Activated naive CD4-positive, alpha-beta T cell treated with anti-CD3 and anti-CD28 coated beads, Interleukin-2, amount 50 U/mL, for 72 hours (primary cell): Measurements from ENCODE around the gene IST1. TPM values are rescaled to one million over a fixed set of nuclear protein-coding genes. Genes with fewer than 3 reads are reported as not detected.

Experiments
- ATAC-seq, 2 donors: fragments of 150-1000 bp; cut with Tn5 transposase; 2 replicates each; pipeline ENCODE4 v1.10.0; 2021; ENCODE audit warnings: mild to moderate bottlenecking in 2 of 2, moderate library complexity in 2 of 2
- DNase-seq, 2 donors: peaks; one replicate each; pipeline ENCODE4 v3.0.0; 2021 to 2022; ENCODE audit warnings: low spot score in 2 of 2
- H3K27ac Mint-ChIP-seq, 2 donors: one replicate each; pipeline ENCODE4 v1.8.0; 2022; ENCODE audit warnings: mild to moderate bottlenecking in 2 of 2, mixed read lengths in 2 of 2
- H3K36me3 Mint-ChIP-seq, 2 donors: one replicate each; pipeline ENCODE4 v1.8.0; 2022; ENCODE audit warnings: mixed read lengths in 2 of 2
- H3K9me3 Mint-ChIP-seq, 2 donors: one replicate each; pipeline ENCODE4 v1.8.0; 2022; ENCODE audit warnings: mixed read lengths in 2 of 2
- total RNA-seq, 2 donors: library from RNA; stranded (reverse); gene quantifications; one replicate each; pipeline ENCODE4 v1.2.3, GENCODE V29; 2022

IST1 gene
- total RNA-seq, 2 donors from 2014 or later: 166 to 256 TPM

GRCh38 chr16:71867939-71868338 lies 27.4 kb upstream of the IST1 start:
- no peak for DNase-seq
- Mint-ChIP-seq H3K27ac (no peak overlapping the region), H3K9me3 (no peaks in the 10 kb centered on the region), H3K36me3 (peaks cover 0 to 7% of the 10 kb centered on the region in 2 donors)
- ATAC-seq: no peak

DNA sequence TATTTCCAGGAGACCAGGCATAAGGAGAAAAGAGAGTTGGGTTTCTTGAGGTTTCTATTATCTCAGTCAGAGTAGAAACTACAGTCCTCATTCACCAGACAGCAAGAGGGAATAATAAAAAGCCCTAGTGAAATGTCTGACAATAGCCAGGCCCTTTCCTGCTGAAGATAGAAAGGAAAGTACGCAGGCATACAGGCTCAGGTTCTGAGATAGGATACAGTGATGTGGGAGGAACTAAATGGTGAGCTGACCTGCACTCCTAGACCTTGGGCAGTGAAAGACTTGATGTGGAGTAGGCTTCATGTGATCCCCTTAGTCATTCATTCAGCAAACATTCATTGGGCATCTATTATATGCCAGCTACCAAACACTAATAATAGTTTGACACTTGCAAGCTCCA lies 26.2 kb upstream of the IST1 start:
- peaks cover 0 to 7% of the 10 kb centered on the region in 2 donors for H3K36me3 Mint-ChIP-seq
- ATAC-seq (no peak), DNase-seq (no peak)
- H3K27ac Mint-ChIP-seq: no peak overlapping the region
- no peaks in the 10 kb centered on the region for H3K9me3 Mint-ChIP-seq

DNA sequence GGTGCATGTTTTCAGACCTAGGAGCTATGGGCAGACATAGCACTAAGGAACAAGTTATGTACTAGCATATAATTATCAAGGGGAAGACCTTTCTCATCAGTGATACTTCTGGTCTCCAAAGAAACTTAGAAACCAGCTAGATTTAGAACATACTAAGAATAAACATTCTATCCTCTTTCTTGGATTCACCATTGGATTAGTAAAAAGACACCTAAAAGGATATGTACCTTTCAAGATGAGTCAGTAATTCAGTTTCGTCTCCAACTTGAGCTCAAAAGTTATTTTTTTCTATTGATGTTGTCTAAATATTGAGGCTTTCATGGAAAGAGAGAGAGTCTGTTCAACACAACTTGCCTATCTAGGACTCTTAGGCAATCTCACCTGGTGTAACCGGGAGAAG lies 24.5 kb upstream of the IST1 start:
- H3K27ac Mint-ChIP-seq: no peak overlapping the region
- H3K36me3 Mint-ChIP-seq: peaks cover 0 to 7% of the 10 kb centered on the region in 2 donors
- H3K9me3 Mint-ChIP-seq: no peaks in the 10 kb centered on the region
- ATAC-seq (peak; percentile 26 to 64), DNase-seq (no peak)

- Mint-ChIP-seq H3K27ac (peak overlapping the region; percentile 47 to 80), H3K9me3 (no peaks in the 10 kb centered on the region), H3K36me3 (peaks cover 0 to 7% of the 10 kb centered on the region in 2 donors)
- DNase-seq (no peak), ATAC-seq (no peak)
Measured at GRCh38 chr16:71873199-71873598, 22.1 kb upstream of the IST1 start.

- ATAC-seq (no peak), DNase-seq (no peak)
- no peak overlapping the region for H3K27ac Mint-ChIP-seq
- no peaks in the 10 kb centered on the region for H3K9me3 Mint-ChIP-seq
- H3K36me3 Mint-ChIP-seq: peaks cover 4 to 7% of the 10 kb centered on the region in 2 donors
Measured at GRCh38 chr16:71878911-71879310, 16.4 kb upstream of the IST1 start.

DNA sequence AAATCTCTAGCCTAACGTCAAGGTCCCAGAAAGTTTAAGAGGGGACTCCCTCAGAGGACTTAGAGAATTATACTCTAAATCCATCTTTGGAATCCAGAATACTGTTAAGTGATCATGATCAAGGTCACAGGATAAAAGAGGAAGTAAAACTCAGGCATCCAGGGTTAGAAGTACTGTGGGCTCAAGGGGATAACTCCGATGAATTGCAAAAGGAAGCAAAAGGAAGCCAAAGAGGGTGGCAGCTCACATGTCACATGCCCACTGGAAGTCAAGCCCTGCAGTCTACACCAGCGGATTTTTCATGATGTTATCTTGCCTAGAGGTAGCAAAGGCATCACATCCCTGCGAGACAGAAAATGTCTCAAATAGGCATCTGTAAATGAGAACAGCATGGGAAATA lies 15.2 kb upstream of the IST1 start:
- Mint-ChIP-seq H3K27ac (no peak overlapping the region), H3K36me3 (peaks cover 4 to 7% of the 10 kb centered on the region in 2 donors), H3K9me3 (no peaks in the 10 kb centered on the region)
- DNase-seq (no peak), ATAC-seq (no peak)

DNA sequence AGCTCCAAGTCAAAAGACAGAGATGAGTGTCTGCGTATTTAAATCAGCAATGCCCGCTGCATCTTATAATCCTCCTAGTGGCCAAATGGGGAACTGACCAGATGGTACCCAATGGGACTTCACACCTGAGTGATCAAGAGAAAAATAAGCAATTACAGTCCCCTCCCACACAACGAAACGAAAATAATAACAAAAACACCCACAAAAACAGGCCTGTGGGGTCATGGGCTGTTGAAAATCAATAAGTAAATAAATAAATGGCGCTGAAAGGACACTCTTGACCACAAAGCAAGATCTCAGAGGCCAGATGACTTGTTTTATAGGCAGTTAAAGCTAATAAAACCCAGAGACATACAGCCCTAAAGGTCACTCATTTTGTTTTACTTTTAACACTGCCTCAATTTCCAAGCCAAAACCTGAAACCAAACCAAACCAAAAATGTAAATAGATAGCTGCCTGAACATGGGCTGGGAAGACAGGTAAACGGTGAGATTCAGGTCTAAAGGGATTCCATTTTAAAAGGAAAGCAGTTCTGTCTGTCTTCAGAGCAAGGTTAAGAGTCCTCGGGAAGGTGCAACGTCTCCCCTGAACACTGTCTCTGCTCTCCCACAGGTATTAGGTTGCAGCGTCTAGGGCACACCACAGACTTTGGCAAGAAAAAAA lies 12.7 kb upstream of the IST1 start:
- Mint-ChIP-seq H3K9me3 (no peaks in the 10 kb centered on the region), H3K36me3 (peaks cover 4 to 7% of the 10 kb centered on the region in 2 donors), H3K27ac (peak overlapping the region; percentile 53 to 78)
- peak in 1 of 2 donors; percentile 90 for DNase-seq
- peak; percentile 23 to 55 for ATAC-seq

DNA sequence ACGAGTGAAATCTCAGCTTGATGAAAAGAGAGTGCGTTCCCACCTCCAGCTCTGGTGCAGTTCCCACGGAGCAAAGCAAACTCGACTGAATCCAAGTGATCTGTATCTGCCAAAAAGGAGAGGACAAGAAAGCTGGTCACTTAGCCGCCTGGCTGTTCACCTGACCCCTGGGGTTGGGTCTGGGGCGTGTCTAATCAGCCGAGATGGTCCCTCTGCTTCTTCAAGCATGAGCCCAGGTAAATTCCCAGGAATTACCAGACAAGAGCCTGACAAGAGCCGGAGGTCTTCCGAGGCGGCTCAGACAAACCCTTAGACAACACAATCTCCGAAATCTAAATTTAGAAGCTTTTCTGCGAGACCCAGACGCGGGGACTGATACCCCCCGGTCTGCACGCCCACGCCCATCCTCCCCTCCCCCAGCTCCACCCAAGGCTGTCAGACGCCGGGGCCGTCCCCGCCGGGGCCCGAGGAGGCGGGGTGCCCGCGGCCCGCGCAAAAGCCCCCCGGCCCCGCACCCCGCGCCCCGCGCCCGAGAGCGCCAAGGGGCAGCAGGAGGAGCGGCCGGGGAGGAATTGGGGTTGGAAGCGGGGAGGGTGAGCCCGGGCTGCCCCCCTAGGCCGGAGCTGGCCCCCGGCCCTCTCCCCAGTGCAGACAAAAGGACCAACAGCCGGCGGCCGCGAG lies 12.0 kb upstream of the IST1 start:
- Mint-ChIP-seq H3K9me3 (no peaks in the 10 kb centered on the region), H3K27ac (peak overlapping the region in 1 of 2 donors; percentile 78), H3K36me3 (peaks cover 4 to 7% of the 10 kb centered on the region in 2 donors)
- ATAC-seq (peak; percentile 21 to 40), DNase-seq (peak in 1 of 2 donors; percentile 42)

- DNase-seq (peak; percentile 83 to 86), ATAC-seq (peak; percentile 76 to 81)
- no peaks in the 10 kb centered on the region for H3K9me3 Mint-ChIP-seq
- H3K27ac Mint-ChIP-seq: peak within 1 kb of the TSS; percentile 89 to 93
- H3K36me3 Mint-ChIP-seq: peaks cover 4% of the 10 kb centered on the region in 2 donors
Measured at GRCh38 chr16:71883849-71884638, 11.3 kb upstream of the IST1 start, which contains the start of gene ZNF821. TSS of gene ZNF821 (minus strand) at chr16:71884182. CDS start at chr16:71879946, 4,236 bp downstream.

GRCh38 chr16:71885261-71885650 lies 10.1 kb upstream of the IST1 start:
- Mint-ChIP-seq H3K36me3 (peaks cover 0 to 4% of the 10 kb centered on the region in 2 donors), H3K9me3 (no peaks in the 10 kb centered on the region), H3K27ac (peak overlapping the region in 1 of 2 donors; percentile 46)
- DNase-seq: no peak
- no peak for ATAC-seq

- no peaks in the 10 kb centered on the region for H3K36me3 Mint-ChIP-seq
- no peaks in the 10 kb centered on the region for H3K9me3 Mint-ChIP-seq
- DNase-seq (no peak), ATAC-seq (no peak)
- H3K27ac Mint-ChIP-seq: no peak overlapping the region
Measured at GRCh38 chr16:71889147-71889546, 6.2 kb upstream of the IST1 start.

DNA sequence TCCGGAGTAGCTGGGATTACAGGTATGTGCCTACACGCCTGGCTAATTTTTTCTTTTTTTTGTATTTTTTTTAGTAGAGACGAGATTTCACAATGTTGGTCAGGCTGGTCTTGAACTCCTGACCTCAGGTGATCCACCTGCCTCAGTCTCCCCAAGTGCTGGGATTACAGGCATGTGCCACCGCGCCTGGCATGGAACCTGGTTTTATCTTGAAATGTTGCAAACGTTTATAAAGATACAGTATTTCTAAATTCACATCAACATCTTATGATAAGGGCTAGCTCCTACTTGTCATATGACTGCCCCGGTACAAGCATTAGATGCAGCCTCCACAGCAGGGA lies 1.5 kb upstream of the IST1 start:
- no peaks in the 10 kb centered on the region for H3K9me3 Mint-ChIP-seq
- H3K36me3 Mint-ChIP-seq: peaks cover 5 to 23% of the 10 kb centered on the region in 2 donors
- peak overlapping the region; percentile 73 to 97 for H3K27ac Mint-ChIP-seq
- DNase-seq (no peak), ATAC-seq (no peak)

GRCh38 chr16:71894229-71894920 lies 956 bp upstream of the IST1 start:
- peak; percentile 29 to 65 for DNase-seq
- peaks cover 5 to 23% of the 10 kb centered on the region in 2 donors for H3K36me3 Mint-ChIP-seq
- no peaks in the 10 kb centered on the region for H3K9me3 Mint-ChIP-seq
- peak; percentile 6 to 32 for ATAC-seq
- peak overlapping the region; percentile 73 to 97 for H3K27ac Mint-ChIP-seq

GRCh38 chr16:71895679-71896365 lies 491 bp downstream of the IST1 start:
- Mint-ChIP-seq H3K36me3 (peaks cover 5 to 23% of the 10 kb centered on the region in 2 donors), H3K27ac (peak overlapping the region; percentile 97), H3K9me3 (no peaks in the 10 kb centered on the region)
- no peak for DNase-seq
- ATAC-seq: peak; percentile 16 to 46

- no peak for DNase-seq
- ATAC-seq: no peak
- H3K36me3 Mint-ChIP-seq: peaks cover 5 to 23% of the 10 kb centered on the region in 2 donors
- H3K9me3 Mint-ChIP-seq: no peaks in the 10 kb centered on the region
- peak overlapping the region; percentile 97 for H3K27ac Mint-ChIP-seq
Measured at GRCh38 chr16:71896764-71897368, 1.5 kb downstream of the IST1 start.

GRCh38 chr16:71899171-71899570 lies 3.8 kb downstream of the IST1 start:
- DNase-seq (no peak), ATAC-seq (no peak)
- Mint-ChIP-seq H3K36me3 (peaks cover 5 to 30% of the 10 kb centered on the region in 2 donors), H3K27ac (peak overlapping the region in 1 of 2 donors; percentile 90), H3K9me3 (no peaks in the 10 kb centered on the region)
